HFFc6 (cell line): ENCODE measurements around the gene MYH11. TPM values are rescaled to one million over a fixed set of nuclear protein-coding genes. Genes with fewer than 3 reads are reported as not detected.

ENCODE experiments used
- DNase-seq: peaks from one replicate; pipeline ENCODE4 v3.0.0-alpha.2; 2018
- H3K27ac Mint-ChIP-seq: 2 replicates; pipeline ENCODE4 v1.8.0; 2020; ENCODE audit warnings: mild to moderate bottlenecking, mixed read lengths
- H3K27me3 Mint-ChIP-seq: 2 replicates; pipeline ENCODE4 v1.8.0; 2021; ENCODE audit warnings: mild to moderate bottlenecking, moderate library complexity, mixed read lengths; ENCODE audit not compliant: insufficient read depth
- H3K36me3 Mint-ChIP-seq: 2 replicates; pipeline ENCODE4 v1.8.0; 2021; ENCODE audit warnings: low read depth, mixed read lengths
- H3K4me1 Mint-ChIP-seq: 2 replicates; pipeline ENCODE4 v1.8.0; 2020; ENCODE audit warnings: low read depth, mixed read lengths
- H3K4me3 Mint-ChIP-seq: 2 replicates; pipeline ENCODE4 v1.8.0; 2020; ENCODE audit warnings: mild to moderate bottlenecking, moderate library complexity, mixed read lengths
- H3K9me3 Mint-ChIP-seq: 2 replicates; pipeline ENCODE4 v1.8.0; 2020; ENCODE audit warnings: mild to moderate bottlenecking, mixed read lengths
- CTCF ChIP-seq: fragments of 200-600 bp; sonication (generic); IDR thresholded peaks from 2 replicates; pipeline ENCODE4 v1.5.0; 2021; ENCODE audit warnings: antibody characterized with exemption, mild to moderate bottlenecking
- total RNA-seq, 6 experiments: library from RNA; stranded (reverse); fragmentation: NEBNext Ultra II Directional; extraction: Animal tissue kit (Norgen Biotek cat#: 25700); gene quantifications; 2 replicates in 1 of 6; 3 replicates in 5 of 6; pipeline ENCODE4 v1.2.3, GENCODE V29; 2021

The MYH11 gene
- total RNA-seq, 6 experiments from 2014 or later = 0.02 to 0.23 (median 0.21) TPM; not detected in 2

GRCh38 chr16:15836074-15836473 is 20.8 kb downstream of the MYH11 start:
- Mint-ChIP-seq H3K4me3 (no peak overlapping the region), H3K9me3 (no peaks in the 10 kb centered on the region), H3K4me1 (no peaks in the 10 kb centered on the region; the same call in 1 of the 2 replicates), H3K36me3 (no peaks in the 10 kb centered on the region), H3K27me3 (peaks cover 25% of the 10 kb centered on the region), H3K27ac (no peak overlapping the region)
- TF ChIP-seq CTCF = no peak
- no peak for DNase-seq

- TF ChIP-seq CTCF = no peak
- Mint-ChIP-seq H3K4me1 (no peaks in the 10 kb centered on the region; the same call in 1 of the 2 replicates), H3K27ac (no peak overlapping the region), H3K27me3 (peaks cover 22% of the 10 kb centered on the region), H3K9me3 (no peaks in the 10 kb centered on the region), H3K4me3 (no peak overlapping the region), H3K36me3 (no peaks in the 10 kb centered on the region)
- DNase-seq = no peak
Observed at GRCh38 chr16:15835136-15835878, 21.5 kb downstream of the MYH11 start.

- Mint-ChIP-seq H3K27ac (no peak overlapping the region), H3K4me1 (no peaks in the 10 kb centered on the region; the same call in 1 of the 2 replicates), H3K9me3 (no peaks in the 10 kb centered on the region), H3K4me3 (no peak overlapping the region), H3K27me3 (peaks cover 20% of the 10 kb centered on the region), H3K36me3 (no peaks in the 10 kb centered on the region)
- TF ChIP-seq CTCF = no peak
- no peak for DNase-seq
Observed at GRCh38 chr16:15834502-15834901, 22.3 kb downstream of the MYH11 start.

- peaks cover 20% of the 10 kb centered on the region for H3K27me3 Mint-ChIP-seq
- no peaks in the 10 kb centered on the region; the same call in 1 of the 2 replicates for H3K4me1 Mint-ChIP-seq
- no peak for DNase-seq
- no peak overlapping the region for H3K4me3 Mint-ChIP-seq
- H3K27ac Mint-ChIP-seq = no peak overlapping the region
- no peaks in the 10 kb centered on the region for H3K9me3 Mint-ChIP-seq
- no peaks in the 10 kb centered on the region for H3K36me3 Mint-ChIP-seq
- no peak for TF ChIP-seq CTCF
Observed at GRCh38 chr16:15833541-15833940, 23.3 kb downstream of the MYH11 start.

GRCh38 chr16:15832241-15832640 is 24.6 kb downstream of the MYH11 start:
- Mint-ChIP-seq H3K4me3 (no peak overlapping the region), H3K4me1 (no peaks in the 10 kb centered on the region; the same call in 1 of the 2 replicates), H3K27me3 (peaks cover 16% of the 10 kb centered on the region), H3K27ac (no peak overlapping the region), H3K9me3 (no peaks in the 10 kb centered on the region), H3K36me3 (no peaks in the 10 kb centered on the region)
- no peak for DNase-seq
- TF ChIP-seq CTCF = no peak
